SHP77 treated with DMSO at 0.1 percent for 48 hours (cell line): ENCODE results near the gene MYH14.
"Not testable (repeated sequence)": the region's sequence is repeated elsewhere in the genome, so short reads cannot be mapped to it uniquely, and the experiment has no call there.

ENCODE experiments used
- DNase-seq: peaks from one replicate; lab custom pipeline; 2025; lab: John Stamatoyannopoulos, UW

MYH14 gene

GRCh38 chr19:50333235-50333736, 129.9 kb downstream of the MYH14 start:
- DNase-seq, result peak; percentile 81

GRCh38 chr19:50333737-50334617, 130.6 kb downstream of the MYH14 start:
- DNase-seq, result peak; percentile 81

- DNase-seq, result no peak
Measured at GRCh38 chr19:50334741-50335421, 131.5 kb downstream of the MYH14 start.

- not testable (repeated sequence) for DNase-seq
Measured at GRCh38 chr19:50337031-50337430, 133.6 kb downstream of the MYH14 start.

- no peak for DNase-seq
Measured at GRCh38 chr19:50340331-50340730, 136.9 kb downstream of the MYH14 start.

- no peak for DNase-seq
Measured at GRCh38 chr19:50341091-50341564, 137.7 kb downstream of the MYH14 start.

GRCh38 chr19:50344661-50345318, 141.4 kb downstream of the MYH14 start:
- no peak for DNase-seq

GRCh38 chr19:50347089-50347581, 143.7 kb downstream of the MYH14 start:
- DNase-seq, result not testable (repeated sequence)

- no peak for DNase-seq
Measured at GRCh38 chr19:50349277-50350057, 146.0 kb downstream of the MYH14 start.

GRCh38 chr19:50352242-50352641, 148.8 kb downstream of the MYH14 start:
- DNase-seq, result no peak

- not testable (repeated sequence) for DNase-seq
Measured at GRCh38 chr19:50353487-50353880, 150.1 kb downstream of the MYH14 start.

GRCh38 chr19:50356691-50357177, 153.3 kb downstream of the MYH14 start:
- no peak for DNase-seq

GRCh38 chr19:50357178-50358100, 154.0 kb downstream of the MYH14 start:
- peak; percentile 51 for DNase-seq

GRCh38 chr19:50358483-50359327, 155.3 kb downstream of the MYH14 start:
- DNase-seq, result no peak

- no peak for DNase-seq
Measured at GRCh38 chr19:50359328-50359818, 156.0 kb downstream of the MYH14 start.
